Measurements from ENCODE around the gene GPR15LG. TPM values are rescaled to one million over a fixed set of nuclear protein-coding genes. Genes with fewer than 3 reads are reported as not detected.

Gene GPR15LG
- total and polyA plus RNA-seq, 10 of the 15 experiments (the other 5 are each of a cell fraction or from before 2014, with no cell fraction given): 1.1 to 12.2 (median 1.4) TPM

- ChIA-PET RAD21 (ENCODE audit: unreplicated experiment) (interaction anchor here (1.1 kb wide), 1 partner anchor 41 kb away, joined by 3 read pairs; no protein-coding TSS in a partner anchor), POLR2A (interaction anchor here (0.7 kb wide), 1 partner anchor 11 kb away, joined by 3 read pairs; no protein-coding TSS in a partner anchor), SMC1A (ENCODE audit: uncharacterized antibody, unreplicated experiment) (interaction anchor here (1.0 kb wide), 1 partner anchor 50 kb away, joined by 3 read pairs; the partner anchor contains the start of gene GHITM), CTCF (interaction anchor here (2.0 kb wide), 1 partner anchor 41 kb away, joined by 8 read pairs; no protein-coding TSS in a partner anchor)
- in situ Hi-C loops (cut with MboI) (no loop called here), intact Hi-C loops (cut with micrococcal nuclease; ENCODE audit: unreplicated experiment) (no loop called here)
- DNase-seq (ENCODE audit: low read depth, low spot score) (no peak), FAIRE-seq (no peak), ATAC-seq (no peak)
- BruUV-seq (replicated peaks): no TSS peak
- Histone ChIP-seq H3K27me3 (replicated peaks in 1 of 2; ENCODE audit: control insufficient read depth in 2 of 2, insufficient read depth in 2 of 2, low read length in 1 of 2) (peaks cover 3 to 14% of the 10 kb centered on the region in 2 experiments), H3K9ac (ENCODE audit: control insufficient read depth, insufficient read depth, low read length) (no peak overlapping the region), H3K4me1 (ENCODE audit: control insufficient read depth, insufficient read depth, low read length) (no peaks in the 10 kb centered on the region), H3K79me2 (ENCODE audit: control insufficient read depth, insufficient read depth, low read length) (no peaks in the 10 kb centered on the region), H2AFZ (ENCODE audit: control insufficient read depth, low read depth, low read length) (no peak overlapping the region), H3K36me3 (ENCODE audit: control insufficient read depth in 2 of 2, insufficient read depth in 2 of 2, low read length in 1 of 2) (no peaks in the 10 kb centered on the region), H3K27ac (ENCODE audit: control insufficient read depth, insufficient read depth) (no peak overlapping the region), H3K9me3 (replicated peaks; ENCODE audit: control insufficient read depth, insufficient read depth, low read length) (no peaks in the 10 kb centered on the region), H4K20me1 (ENCODE audit: control insufficient read depth, insufficient read depth) (no peaks in the 10 kb centered on the region; the same call in 1 of the 2 replicates), H3K4me2 (ENCODE audit: control insufficient read depth, insufficient read depth) (no peak overlapping the region), H3K4me3 (no peak overlapping the region)
- 50% methylated on average over 3 of the region's 3 CpGs for WGBS (ENCODE audit: insufficient coverage, insufficient replicate concordance, low lambda C conversion rate, missing lambda C conversion rate)
- TF ChIP-seq ZNF217 (IDR thresholded peaks at IDR 0.05) (no peak), RAD51 (IDR thresholded peaks at IDR 0.05) (no peak), TARDBP (IDR thresholded peaks at IDR 0.05; ENCODE audit: borderline replicate concordance) (no peak), HCFC1 (IDR thresholded peaks at IDR 0.05; ENCODE audit: low read length) (no peak), HDAC6 (IDR thresholded peaks at IDR 0.05; ENCODE audit: unreplicated experiment) (no peak), SMAD1 (IDR thresholded peaks at IDR 0.05; ENCODE audit: low read depth, partially characterized antibody) (no peak)
These were observed 15.2 kb downstream of the GPR15LG start for GRCh38 chr10:84188815-84189214.

GRCh38 chr10:84190621-84191020, 17.0 kb downstream of the GPR15LG start:
- Histone ChIP-seq H3K27me3 (replicated peaks in 1 of 2; ENCODE audit: control insufficient read depth in 2 of 2, insufficient read depth in 2 of 2, low read length in 1 of 2) (peaks cover 16 to 24% of the 10 kb centered on the region in 2 experiments), H3K36me3 (ENCODE audit: control insufficient read depth in 2 of 2, insufficient read depth in 2 of 2, low read length in 1 of 2) (no peaks in the 10 kb centered on the region), H3K4me1 (ENCODE audit: control insufficient read depth, insufficient read depth, low read length) (peaks cover 3% of the 10 kb centered on the region), H4K20me1 (ENCODE audit: control insufficient read depth, insufficient read depth) (peaks cover under 1% of the 10 kb centered on the region), H3K4me3 (no peak overlapping the region), H2AFZ (ENCODE audit: control insufficient read depth, low read depth, low read length) (no peak overlapping the region), H3K27ac (ENCODE audit: control insufficient read depth, insufficient read depth) (no peak overlapping the region), H3K9me3 (replicated peaks; ENCODE audit: control insufficient read depth, insufficient read depth, low read length) (no peaks in the 10 kb centered on the region), H3K9ac (ENCODE audit: control insufficient read depth, insufficient read depth, low read length) (no peak overlapping the region), H3K4me2 (ENCODE audit: control insufficient read depth, insufficient read depth) (no peak overlapping the region), H3K79me2 (ENCODE audit: control insufficient read depth, insufficient read depth, low read length) (no peaks in the 10 kb centered on the region)
- SMC1A ChIA-PET (ENCODE audit: uncharacterized antibody, unreplicated experiment): interaction anchor here (2.1 kb wide), 2 partner anchors 26 to 43 kb away, joined by 5 to 7 read pairs; no protein-coding TSS in a partner anchor
- RAD21 ChIA-PET (ENCODE audit: unreplicated experiment): no interaction called here
- POLR2A ChIA-PET: no interaction called here
- WGBS (ENCODE audit: insufficient coverage, insufficient replicate concordance, low lambda C conversion rate, missing lambda C conversion rate): 38% methylated on average over 3 of the region's 3 CpGs
- FAIRE-seq (no peak), ATAC-seq (no peak), DNase-seq (ENCODE audit: low read depth, low spot score) (no peak)
- no TSS peak for BruUV-seq (replicated peaks)
- intact Hi-C loops (cut with micrococcal nuclease; ENCODE audit: unreplicated experiment): no loop called here
- CTCF ChIA-PET: interaction anchor here (1.1 to 28.3 kb wide), 2 partner anchors 14 to 32 kb away, joined by 3 to 788 read pairs; no protein-coding TSS in a partner anchor
- in situ Hi-C loops (cut with MboI): no loop called here
- TF ChIP-seq MEF2B (IDR thresholded peaks at IDR 0.05; ENCODE audit: partially characterized antibody, poor library complexity, severe bottlenecking) (no peak), ETV6 (conservative IDR thresholded peaks at IDR 0.05 in 1 of 2, IDR thresholded peaks at IDR 0.05 in 1 of 2; ENCODE audit: borderline replicate concordance in 1 of 2, low read depth in 1 of 2) (no peak), ZNF207 (IDR thresholded peaks at IDR 0.05; ENCODE audit: borderline replicate concordance) (no peak), RAD21 (IDR thresholded peaks at IDR 0.05; ENCODE audit: insufficient read depth, low read depth, low read length) (no peak), FOXK2 (IDR thresholded peaks at IDR 0.05) (no peak), ZZZ3 (IDR thresholded peaks at IDR 0.05; ENCODE audit: control insufficient read depth, insufficient read length, low read depth) (no peak), CEBPB (IDR thresholded peaks at IDR 0.05; ENCODE audit: borderline replicate concordance in 1 of 2, low read depth in 2 of 2, low read length in 2 of 2) (no peak), ATF3 (IDR thresholded peaks at IDR 0.05; ENCODE audit: borderline replicate concordance, extremely low read depth, low read depth, low read length) (no peak), ZNF274 (IDR thresholded peaks at IDR 0.05; ENCODE audit: insufficient read depth, insufficient read length) (no peak), TARDBP (IDR thresholded peaks at IDR 0.05; ENCODE audit: borderline replicate concordance) (no peak), GATAD2B (conservative IDR thresholded peaks at IDR 0.05; ENCODE audit: low read depth) (no peak)
- TF ChIP-seq, protein P1, sequence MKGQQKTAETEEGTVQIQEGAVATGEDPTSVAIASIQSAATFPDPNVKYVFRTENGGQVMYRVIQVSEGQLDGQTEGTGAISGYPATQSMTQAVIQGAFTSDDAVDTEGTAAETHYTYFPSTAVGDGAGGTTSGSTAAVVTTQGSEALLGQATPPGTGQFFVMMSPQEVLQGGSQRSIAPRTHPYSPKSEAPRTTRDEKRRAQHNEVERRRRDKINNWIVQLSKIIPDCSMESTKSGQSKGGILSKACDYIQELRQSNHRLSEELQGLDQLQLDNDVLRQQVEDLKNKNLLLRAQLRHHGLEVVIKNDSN (IDR thresholded peaks at IDR 0.05; ENCODE audit: borderline replicate concordance, extremely low read length, insufficient read depth, low read depth, low read length): no peak

Data from GM12878 (cell line).